HepG2 (cell line): Measurements from ENCODE around the gene HOXD1. TPM values are rescaled to one million over a fixed set of nuclear protein-coding genes. Genes with fewer than 3 reads are reported as not detected.

ENCODE experiments used
- CBFB ChIP-seq: sonication (generic); formaldehyde crosslinking; IDR thresholded peaks from 2 replicates; pipeline ENCODE4 v1.4.0; 2020; ENCODE audit warnings: missing genetic modification reagents
- FOXA1 ChIP-seq, 2 experiments: fragments of 450-650 bp in 1 of 2; sonication (generic) in 1 of 2; formaldehyde crosslinking in 1 of 2; IDR thresholded peaks; 2 replicates each; pipeline versions ENCODE4 v1.4.0 to v1.6.1; 2016 to 2020; ENCODE audit warnings: missing genetic modification reagents in 1 of 2
- HMGA1 ChIP-seq: sonication (generic); formaldehyde crosslinking; conservative IDR thresholded peaks from 2 replicates; pipeline ENCODE4 v1.4.0; 2020; ENCODE audit warnings: missing genetic modification reagents
- MTA1 ChIP-seq: sonication (generic); formaldehyde crosslinking; IDR thresholded peaks from 2 replicates; pipeline ENCODE4 v1.4.0; 2020; ENCODE audit warnings: missing genetic modification reagents, mild to moderate bottlenecking, borderline replicate concordance
- NR1H2 ChIP-seq: sonication (generic); formaldehyde crosslinking; IDR thresholded peaks from 2 replicates; pipeline ENCODE4 v1.8.1; 2022; ENCODE audit warnings: low read depth, missing genetic modification reagents, borderline replicate concordance
- SOX13 ChIP-seq, 3 experiments: fragments of 450-650 bp in 1 of 3; sonication (generic) in 1 of 3; formaldehyde crosslinking in 1 of 3; IDR thresholded peaks in 2 of 3; conservative IDR thresholded peaks in 1 of 3; 2 replicates each; pipeline versions ENCODE4 v1.5.0 to v1.6.1; 2016 to 2020; ENCODE audit warnings: antibody characterized with exemption in 1 of 3, mild to moderate bottlenecking in 1 of 3, missing compliant biosample characterization in 1 of 3, missing genetic modification reagents in 1 of 3, moderate library complexity in 1 of 3
- SOX5 ChIP-seq: IDR thresholded peaks from 2 replicates; pipeline ENCODE4 v1.6.1; 2016; ENCODE audit warnings: borderline replicate concordance
- TAF15 ChIP-seq: fragments of 200-400 bp; formaldehyde crosslinking; IDR thresholded peaks from one replicate; pipeline ENCODE4 v1.6.1; 2018; ENCODE audit warnings: mild to moderate bottlenecking, low read depth, low read length; ENCODE audit not compliant: poor library complexity, severe bottlenecking
- ZC3H13 ChIP-seq: sonication (generic); formaldehyde crosslinking; IDR thresholded peaks from 2 replicates; pipeline ENCODE4 v1.8.1; 2023; ENCODE audit warnings: mild to moderate bottlenecking, missing genetic modification reagents, moderate library complexity
- ZIK1 ChIP-seq: sonication (generic); formaldehyde crosslinking; IDR thresholded peaks from 2 replicates; pipeline ENCODE4 v1.5.0; 2020; ENCODE audit warnings: mild to moderate bottlenecking, low read depth, missing genetic modification reagents, borderline replicate concordance
- ZNF142 ChIP-seq: sonication (generic); formaldehyde crosslinking; IDR thresholded peaks from 2 replicates; pipeline ENCODE4 v1.4.0; 2020; ENCODE audit warnings: missing genetic modification reagents
- ZNF3 ChIP-seq: IDR thresholded peaks from 2 replicates; pipeline ENCODE4 v1.7.0; 2017; ENCODE audit warnings: inconsistent platforms
- ZNF788 ChIP-seq: sonication (generic); formaldehyde crosslinking; IDR thresholded peaks from 2 replicates; pipeline ENCODE4 v1.5.0; 2020; ENCODE audit warnings: mild to moderate bottlenecking, missing genetic modification reagents, borderline replicate concordance
- polyA plus RNA-seq, 8 experiments: library from polyadenylated mRNA; depleted of rRNA in 3 of 8; stranded (reverse) in 7 of 8; unstranded in 1 of 8; fragments of >200 nt; fragmentation: Illumina TruSeq in 4 of 8; extraction: Trizol in 4 of 8; gene quantifications; 2 replicates each; pipeline versions ENCODE4 v1.2.1 to v1.2.3, GENCODE V29; 2011 to 2016; ENCODE audit warnings: low read depth in 4 of 8, missing spikeins in 1 of 8, mixed read lengths in 1 of 8; ENCODE audit not compliant: insufficient read depth in 1 of 8
- total RNA-seq, 5 experiments: library from RNA; depleted of rRNA; stranded (reverse); fragments of >200 nt; fragmentation: Illumina TruSeq; extraction: Trizol; gene quantifications; 2 replicates each; pipeline ENCODE4 v1.2.3, GENCODE V29; 2016; ENCODE audit warnings: low read depth in 1 of 5
- TF ChIP-seq, protein P1 (sequence below): sonication (generic); formaldehyde crosslinking; IDR thresholded peaks from 2 replicates; pipeline ENCODE4 v1.4.0; 2020; ENCODE audit warnings: missing genetic modification reagents, borderline replicate concordance
- TF ChIP-seq, protein P2 (sequence below): fragments of 450-650 bp; IDR thresholded peaks from 2 replicates; pipeline ENCODE4 v1.6.1; 2017

HOXD1 gene
- total and polyA plus RNA-seq, 2 of the 13 experiments (the other 11 are each of a cell fraction or from before 2014, with no cell fraction given) = 10.0 to 22.3 TPM

- TF ChIP-seq, protein P1, sequence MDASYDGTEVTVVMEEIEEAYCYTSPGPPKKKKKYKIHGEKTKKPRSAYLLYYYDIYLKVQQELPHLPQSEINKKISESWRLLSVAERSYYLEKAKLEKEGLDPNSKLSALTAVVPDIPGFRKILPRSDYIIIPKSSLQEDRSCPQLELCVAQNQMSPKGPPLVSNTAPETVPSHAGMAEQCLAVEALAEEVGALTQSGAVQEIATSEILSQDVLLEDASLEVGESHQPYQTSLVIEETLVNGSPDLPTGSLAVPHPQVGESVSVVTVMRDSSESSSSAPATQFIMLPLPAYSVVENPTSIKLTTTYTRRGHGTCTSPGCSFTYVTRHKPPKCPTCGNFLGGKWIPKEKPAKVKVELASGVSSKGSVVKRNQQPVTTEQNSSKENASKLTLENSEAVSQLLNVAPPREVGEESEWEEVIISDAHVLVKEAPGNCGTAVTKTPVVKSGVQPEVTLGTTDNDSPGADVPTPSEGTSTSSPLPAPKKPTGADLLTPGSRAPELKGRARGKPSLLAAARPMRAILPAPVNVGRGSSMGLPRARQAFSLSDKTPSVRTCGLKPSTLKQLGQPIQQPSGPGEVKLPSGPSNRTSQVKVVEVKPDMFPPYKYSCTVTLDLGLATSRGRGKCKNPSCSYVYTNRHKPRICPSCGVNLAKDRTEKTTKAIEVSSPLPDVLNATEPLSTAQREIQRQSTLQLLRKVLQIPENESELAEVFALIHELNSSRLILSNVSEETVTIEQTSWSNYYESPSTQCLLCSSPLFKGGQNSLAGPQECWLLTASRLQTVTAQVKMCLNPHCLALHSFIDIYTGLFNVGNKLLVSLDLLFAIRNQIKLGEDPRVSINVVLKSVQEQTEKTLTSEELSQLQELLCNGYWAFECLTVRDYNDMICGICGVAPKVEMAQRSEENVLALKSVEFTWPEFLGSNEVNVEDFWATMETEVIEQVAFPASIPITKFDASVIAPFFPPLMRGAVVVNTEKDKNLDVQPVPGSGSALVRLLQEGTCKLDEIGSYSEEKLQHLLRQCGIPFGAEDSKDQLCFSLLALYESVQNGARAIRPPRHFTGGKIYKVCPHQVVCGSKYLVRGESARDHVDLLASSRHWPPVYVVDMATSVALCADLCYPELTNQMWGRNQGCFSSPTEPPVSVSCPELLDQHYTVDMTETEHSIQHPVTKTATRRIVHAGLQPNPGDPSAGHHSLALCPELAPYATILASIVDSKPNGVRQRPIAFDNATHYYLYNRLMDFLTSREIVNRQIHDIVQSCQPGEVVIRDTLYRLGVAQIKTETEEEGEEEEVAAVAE (CRISPR knock-in tag) = no peak
- 0 out of 2 replicates have a peak, but pooled peaks have one; percentile 16 for TF ChIP-seq ZIK1 (CRISPR knock-in tag)
- no peak for TF ChIP-seq HMGA1 (CRISPR knock-in tag)
- TF ChIP-seq, protein P2, sequence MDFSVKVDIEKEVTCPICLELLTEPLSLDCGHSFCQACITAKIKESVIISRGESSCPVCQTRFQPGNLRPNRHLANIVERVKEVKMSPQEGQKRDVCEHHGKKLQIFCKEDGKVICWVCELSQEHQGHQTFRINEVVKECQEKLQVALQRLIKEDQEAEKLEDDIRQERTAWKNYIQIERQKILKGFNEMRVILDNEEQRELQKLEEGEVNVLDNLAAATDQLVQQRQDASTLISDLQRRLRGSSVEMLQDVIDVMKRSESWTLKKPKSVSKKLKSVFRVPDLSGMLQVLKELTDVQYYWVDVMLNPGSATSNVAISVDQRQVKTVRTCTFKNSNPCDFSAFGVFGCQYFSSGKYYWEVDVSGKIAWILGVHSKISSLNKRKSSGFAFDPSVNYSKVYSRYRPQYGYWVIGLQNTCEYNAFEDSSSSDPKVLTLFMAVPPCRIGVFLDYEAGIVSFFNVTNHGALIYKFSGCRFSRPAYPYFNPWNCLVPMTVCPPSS = no peak
- TF ChIP-seq SOX13 (IDR thresholded peaks at IDR 0.05) = no peak
- TF ChIP-seq SOX13 (CRISPR knock-in tag; conservative IDR thresholded peaks at IDR 0.05 in 1 of 2, IDR thresholded peaks at IDR 0.05 in 1 of 2) = no peak
- peak; percentile 48; the same call in 1 of the 2 replicates for TF ChIP-seq ZC3H13 (CRISPR knock-in tag)
- no peak for TF ChIP-seq ZNF3 (CRISPR knock-in tag)
- 0 out of 2 replicates have a peak, but pooled peaks have one; percentile 1 for TF ChIP-seq CBFB (CRISPR knock-in tag)
- TF ChIP-seq FOXA1 (IDR thresholded peaks at IDR 0.05) = no peak
- no peak for TF ChIP-seq FOXA1 (CRISPR knock-in tag; IDR thresholded peaks at IDR 0.05)
- peak; percentile 38; the same call in 1 of the 2 replicates for TF ChIP-seq MTA1
- TF ChIP-seq TAF15 = peak; percentile 16
- peak; percentile 63; the same call in 1 of the 2 replicates for TF ChIP-seq ZNF788 (CRISPR knock-in tag)
- no peak for TF ChIP-seq NR1H2 (CRISPR knock-in tag)
- no peak for TF ChIP-seq SOX5 (CRISPR knock-in tag)
- no peak for TF ChIP-seq ZNF142 (CRISPR knock-in tag)
- TF ChIP-seq, all 625 proteins: peak for 35
These were observed 559 bp downstream of the HOXD1 start (continued) for GRCh38 chr2:176188774-176189680.
